ENCODE measurements around the gene RBM5. TPM values are rescaled to one million over a fixed set of nuclear protein-coding genes. Genes with fewer than 3 reads are reported as not detected.
"Not testable (repeated sequence)": the region's sequence is repeated elsewhere in the genome, so short reads cannot be mapped to it uniquely, and the experiment has no call there.

RBM5 gene
- total RNA-seq (2014; rRNA removed; shearing (Covaris generic)) = 35.2 and 81.4 TPM in 2 replicates

DNA sequence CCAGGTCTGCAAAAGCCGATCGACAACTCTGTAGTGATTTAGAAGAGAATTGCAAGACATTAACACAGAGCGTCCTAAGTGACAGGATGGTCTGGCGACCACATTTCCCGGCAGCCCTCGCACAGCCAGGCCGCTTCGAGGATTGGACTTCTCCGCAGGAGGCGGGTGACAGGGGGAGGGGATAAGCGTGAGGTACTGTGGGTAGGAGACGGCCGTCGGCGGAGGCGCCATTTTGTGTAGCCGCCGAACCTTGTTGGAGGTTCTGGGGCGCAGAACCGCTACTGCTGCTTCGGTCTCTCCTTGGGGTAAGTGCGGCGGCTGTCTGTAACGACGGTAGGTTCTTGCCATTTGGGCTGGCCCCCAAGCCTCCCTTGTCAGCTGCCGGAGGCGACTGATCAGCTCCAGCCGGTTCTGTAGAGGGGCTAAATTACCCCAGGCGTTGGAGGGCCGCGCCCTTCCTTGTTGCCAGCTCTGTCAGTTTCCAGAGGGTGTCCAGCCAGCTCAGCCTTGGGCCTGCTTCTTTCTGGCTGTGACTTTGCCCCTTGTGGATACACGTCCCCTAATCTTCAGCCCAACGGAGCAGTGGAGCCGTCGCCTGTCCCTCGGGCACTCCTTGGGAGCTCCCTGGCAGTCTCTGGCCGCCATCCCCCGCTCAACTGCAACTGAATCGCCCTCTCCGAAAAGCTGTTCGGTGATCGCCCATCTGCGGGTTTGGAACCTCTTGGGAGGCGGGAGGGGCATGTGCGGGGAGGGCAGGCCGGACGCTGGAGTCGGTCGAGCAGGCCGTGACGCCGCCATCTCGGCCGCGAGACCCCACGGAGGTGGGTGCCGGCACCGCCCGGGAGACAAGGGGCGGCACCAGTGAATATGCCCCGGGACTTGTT, at the start of gene RBM5:
Gene RBM5 (plus strand): TSS at position 195 of the 884 bp plus-strand sequence. CDS start 1,516 bp downstream, outside the sequence.
- DNase-seq (ENCODE audit: low spot score) = peak; percentile 83

DNA sequence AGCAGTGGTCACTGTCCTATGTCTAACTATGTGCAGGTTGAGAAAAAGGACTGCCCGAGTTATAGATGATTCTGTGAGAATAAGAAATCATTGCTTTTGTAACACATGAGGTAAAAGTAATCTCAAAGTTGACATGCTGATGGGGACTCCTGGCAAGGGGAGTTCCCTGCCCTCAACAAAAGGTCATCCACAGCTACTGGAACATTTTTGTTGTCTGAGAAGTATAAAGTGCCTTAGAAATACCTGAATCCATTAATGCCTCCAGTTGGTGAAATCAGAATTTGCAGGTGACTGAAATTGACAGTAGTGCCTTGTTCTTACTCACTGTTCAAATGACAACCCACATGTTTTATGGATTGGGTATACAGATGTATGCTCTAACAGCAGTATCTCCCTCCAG, 43.7 kb upstream of the RBM5 start:
- DNase-seq (ENCODE audit: low spot score) = no peak

DNA sequence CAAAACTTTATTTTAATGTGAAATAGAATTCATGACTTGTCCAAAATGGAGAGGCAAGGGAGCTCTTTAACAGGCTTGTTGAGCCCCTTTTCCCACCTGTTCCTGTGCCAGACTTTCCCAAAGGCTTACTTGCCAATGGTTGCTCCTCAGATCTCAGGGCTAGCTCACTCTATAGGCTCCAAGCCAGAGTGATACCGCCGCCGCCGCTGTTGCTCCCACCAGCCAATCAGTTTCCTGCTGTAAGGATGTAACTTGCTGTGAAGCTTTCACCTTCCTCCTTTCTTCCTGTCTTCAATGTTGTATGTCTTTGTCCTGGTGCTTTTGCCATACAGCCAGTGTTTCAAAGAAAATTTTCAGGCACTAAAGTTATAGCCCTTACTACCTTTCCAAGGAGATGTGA, 41.3 kb upstream of the RBM5 start:
- no peak for DNase-seq (ENCODE audit: low spot score)

DNA sequence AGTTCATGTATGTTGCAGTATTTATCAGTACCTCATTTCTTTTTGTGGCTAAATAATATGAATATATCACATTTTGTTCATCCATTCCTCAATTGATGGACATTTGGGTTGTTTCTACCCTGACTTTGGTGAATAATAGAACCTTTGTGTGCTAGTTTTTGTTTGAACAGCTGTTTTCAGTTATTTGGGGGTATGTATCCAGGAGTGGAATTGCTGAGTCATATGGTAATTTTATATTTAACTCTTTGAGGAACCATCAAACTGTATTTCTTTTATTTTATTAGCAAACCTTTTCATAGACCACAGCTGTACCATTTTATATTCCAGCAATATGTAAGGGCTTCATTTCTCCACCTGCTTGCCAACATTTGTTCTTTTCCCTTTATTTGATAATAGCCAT, 38.4 kb upstream of the RBM5 start:
- peak; percentile 11 for DNase-seq (ENCODE audit: low spot score)

DNA sequence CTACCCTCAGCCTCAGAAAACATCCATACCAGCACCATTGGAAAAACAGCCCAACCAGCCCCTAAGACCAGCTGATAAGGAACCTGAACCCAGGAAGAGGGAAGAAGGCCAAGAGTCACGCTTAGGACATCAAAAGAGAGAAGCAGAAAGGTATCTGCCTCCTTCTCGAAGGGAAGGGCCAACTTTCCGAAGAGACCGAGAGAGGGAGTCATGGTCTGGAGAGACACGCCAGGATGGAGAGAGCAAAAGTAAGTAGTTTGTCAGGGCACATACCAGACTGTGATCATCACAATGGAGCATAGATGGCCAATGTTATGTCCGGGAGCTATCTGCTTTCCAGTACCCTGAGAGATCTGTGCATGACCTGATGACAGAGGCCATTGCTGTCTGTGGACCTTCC, 31.0 kb upstream of the RBM5 start:
- no peak for DNase-seq (ENCODE audit: low spot score)

DNA sequence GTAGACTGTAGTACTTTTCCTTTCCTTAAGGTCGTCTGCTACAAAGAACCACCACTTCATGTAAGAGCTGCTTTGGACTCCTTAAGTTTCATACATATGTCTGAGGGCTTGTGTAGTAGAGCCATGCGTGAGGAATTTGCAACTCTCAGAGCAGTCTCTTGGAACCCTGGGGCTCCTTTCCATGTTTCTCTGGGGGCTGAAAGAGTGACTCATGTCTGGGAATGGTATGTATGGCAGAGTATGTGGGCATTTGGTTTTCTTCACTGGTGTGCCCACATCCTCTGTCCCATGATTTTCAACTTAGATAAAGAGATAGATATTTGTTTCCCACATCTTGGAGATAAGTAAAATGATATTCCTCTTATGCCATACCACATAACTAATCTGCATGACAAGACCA, 20.6 kb upstream of the RBM5 start:
- DNase-seq (ENCODE audit: low spot score) = no peak

DNA sequence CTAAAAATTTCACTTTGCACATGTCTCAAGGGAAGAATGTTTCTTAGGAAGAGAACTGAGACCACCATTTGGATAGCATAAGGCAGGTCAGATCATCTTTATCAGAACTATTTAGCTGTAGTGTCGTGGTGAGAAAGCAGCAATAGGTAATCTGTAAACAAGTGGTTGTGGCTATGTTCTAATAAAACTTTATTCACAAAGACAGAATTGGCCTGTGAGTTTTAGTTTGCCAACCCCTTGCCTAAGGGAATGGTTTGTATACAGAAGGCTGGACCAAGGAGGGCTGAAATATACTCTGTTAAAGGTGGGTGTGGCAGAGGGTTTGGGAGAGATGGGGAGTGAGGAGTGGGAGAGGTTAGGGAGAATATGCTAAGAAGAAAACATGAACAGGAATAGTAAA, 10.6 kb upstream of the RBM5 start:
- DNase-seq (ENCODE audit: low spot score) = no peak

DNA sequence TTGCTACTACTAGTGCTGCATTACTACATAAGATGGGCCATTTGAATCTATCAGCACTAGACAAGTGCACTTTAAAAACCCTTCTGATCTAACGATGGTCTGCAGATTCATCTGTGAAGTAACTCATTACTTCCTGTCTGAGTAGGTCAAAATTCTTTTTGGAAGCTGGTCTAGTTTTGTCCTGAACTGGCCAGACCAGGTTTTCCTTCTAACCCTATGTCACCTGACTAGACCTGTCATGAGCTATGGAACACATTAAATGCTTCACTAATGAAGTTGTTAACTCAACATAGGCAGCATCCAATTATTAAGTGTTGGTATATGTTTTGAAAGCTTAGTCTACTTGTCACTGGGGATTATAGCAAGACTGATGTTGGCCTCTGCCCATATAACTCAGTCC, 10.1 kb upstream of the RBM5 start:
- no peak for DNase-seq (ENCODE audit: low spot score)

DNA sequence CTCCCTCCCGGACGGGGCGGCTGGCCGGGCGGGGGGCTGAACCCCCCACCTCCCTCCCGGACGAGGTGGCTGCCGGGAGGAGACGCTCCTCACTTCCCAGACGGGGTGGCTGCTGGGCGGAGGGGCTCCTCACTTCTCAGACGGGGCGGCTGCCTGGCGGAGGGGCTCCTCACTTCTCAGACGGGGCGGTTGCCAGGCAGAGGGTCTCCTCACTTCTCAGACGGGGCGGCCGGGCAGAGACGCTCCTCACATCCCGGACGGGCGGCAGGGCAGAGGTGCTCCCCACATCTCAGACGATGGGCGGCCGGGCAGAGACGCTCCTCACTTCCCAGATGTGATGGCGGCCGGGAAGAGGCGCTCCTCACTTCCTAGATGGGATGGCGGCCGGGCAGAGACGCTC, 3.8 kb upstream of the RBM5 start:
- DNase-seq (ENCODE audit: low spot score) = not testable (repeated sequence)

DNA sequence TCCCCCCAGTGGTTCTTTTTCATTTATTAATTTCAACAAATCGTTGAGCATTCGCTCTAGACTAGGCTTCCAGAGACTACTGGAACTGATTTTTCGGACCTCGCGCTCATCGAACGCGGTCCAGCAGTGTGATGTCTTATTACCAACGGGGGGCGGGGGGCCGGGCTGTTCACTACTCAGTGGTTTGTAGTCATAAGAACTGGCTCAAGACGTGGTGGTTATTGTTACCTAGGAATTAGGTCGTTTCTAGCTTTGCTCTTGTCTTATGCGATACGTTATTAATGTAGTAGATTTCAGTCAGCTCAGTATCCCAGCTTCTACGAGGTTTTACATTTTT, 858 bp downstream of the RBM5 start:
- DNase-seq (ENCODE audit: low spot score) = no peak

DNA sequence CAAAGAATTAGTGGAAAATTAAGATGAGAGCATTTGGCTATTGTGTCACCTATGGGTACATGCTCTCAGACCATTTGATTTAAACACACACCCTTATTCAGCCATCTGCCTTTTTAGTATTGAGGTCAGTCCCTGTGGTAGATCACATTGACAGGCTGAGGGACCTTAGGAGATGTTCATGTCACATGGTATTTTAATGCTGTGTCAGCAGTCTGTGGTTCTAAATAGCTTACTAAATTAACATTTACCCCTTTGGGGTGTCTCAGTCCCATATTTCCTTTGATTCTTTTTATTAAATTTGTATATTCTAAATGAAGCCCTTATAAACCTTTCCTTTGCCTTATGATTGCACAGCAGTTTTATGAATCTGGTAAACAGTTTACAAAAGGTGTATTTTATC, 2.3 kb downstream of the RBM5 start:
- no peak for DNase-seq (ENCODE audit: low spot score)

DNA sequence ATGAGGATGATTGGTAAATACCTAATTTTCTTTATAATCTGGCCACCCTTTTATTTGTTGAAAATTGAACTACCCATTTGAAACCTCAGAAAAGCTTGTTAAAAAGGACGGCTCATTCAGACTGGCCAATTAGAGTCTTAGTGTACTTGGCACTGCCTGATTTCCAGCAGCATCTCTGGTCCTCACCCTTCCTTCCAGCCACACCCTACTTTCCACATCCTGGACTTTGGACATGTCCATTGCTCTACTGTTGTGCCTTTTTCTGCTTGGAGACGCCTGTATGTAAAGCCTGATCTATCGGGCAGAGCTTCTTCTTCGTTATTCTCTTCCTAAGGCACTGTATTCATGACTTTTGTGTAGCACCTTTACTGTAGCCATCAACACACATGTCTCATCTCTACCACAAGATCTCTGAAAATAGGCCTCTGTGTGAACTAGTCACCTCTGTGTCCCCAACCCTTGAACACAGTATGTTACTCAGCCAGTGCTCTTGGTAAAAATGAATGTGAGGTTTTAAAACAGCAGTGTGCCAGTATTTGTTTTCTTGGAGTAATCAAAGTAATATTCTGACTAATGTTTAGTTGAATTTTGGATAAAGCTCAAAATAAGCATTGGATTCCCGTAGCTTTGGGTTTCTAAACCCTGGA, 6.8 kb downstream of the RBM5 start:
- DNase-seq (ENCODE audit: low spot score) = no peak

DNA sequence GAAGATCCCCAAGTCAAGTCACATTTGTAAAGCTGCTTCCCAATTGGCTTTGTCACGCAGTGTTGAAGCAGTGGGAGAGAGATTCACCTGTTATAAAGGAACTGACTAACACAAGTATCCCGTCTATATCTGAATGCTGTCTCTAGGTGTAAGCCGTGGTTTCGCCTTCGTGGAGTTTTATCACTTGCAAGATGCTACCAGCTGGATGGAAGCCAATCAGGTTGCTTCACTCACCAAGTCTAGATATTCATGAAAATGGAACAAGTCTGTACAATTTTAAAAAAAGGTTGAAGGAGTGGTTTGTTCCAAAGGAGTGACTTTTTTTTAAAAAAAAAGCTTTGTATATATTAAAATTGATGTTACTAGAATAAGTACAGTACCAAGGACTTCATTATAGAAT, 11.7 kb downstream of the RBM5 start:
- DNase-seq (ENCODE audit: low spot score) = no peak

DNA sequence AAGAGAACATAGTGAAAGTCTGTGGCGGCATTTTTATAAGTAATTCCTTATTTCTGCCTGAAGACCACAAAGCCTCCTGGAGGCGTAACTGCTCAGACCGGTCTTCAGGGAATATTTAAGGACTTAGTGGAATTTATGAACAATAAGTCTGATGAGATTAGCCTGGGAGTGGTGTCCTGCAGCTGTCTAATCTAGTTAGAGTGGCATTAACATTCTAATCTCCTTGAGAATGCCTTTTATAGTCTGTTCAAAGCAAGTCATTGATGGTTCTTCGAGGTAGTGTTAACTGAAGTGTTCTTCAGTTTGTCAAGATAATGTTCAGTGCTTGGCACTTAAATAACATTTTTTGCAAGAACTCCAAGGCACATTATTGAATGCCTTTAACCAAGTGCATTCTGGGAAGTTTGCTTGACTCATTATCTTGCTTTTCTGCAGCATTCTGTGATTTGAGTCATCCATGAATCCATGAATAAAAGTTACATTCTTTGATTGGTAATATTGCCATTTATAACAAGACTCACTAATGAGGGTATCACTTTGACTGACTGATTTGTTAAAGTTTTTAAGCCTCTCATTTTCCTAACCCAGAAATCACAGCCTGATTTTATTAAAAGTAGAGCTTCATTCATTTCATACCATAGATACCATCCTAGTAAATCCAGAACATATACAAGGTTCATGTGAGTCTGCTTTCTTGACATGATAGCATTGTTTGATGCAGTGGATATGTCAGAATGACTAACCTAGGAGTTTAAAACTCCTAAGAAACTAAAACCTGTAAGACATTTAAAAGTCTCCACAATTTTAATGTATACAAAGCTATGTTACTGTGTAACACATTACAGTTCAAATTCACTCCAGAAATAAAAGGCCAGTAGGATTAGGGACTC, 12.5 kb downstream of the RBM5 start:
- no peak for DNase-seq (ENCODE audit: low spot score)

DNA sequence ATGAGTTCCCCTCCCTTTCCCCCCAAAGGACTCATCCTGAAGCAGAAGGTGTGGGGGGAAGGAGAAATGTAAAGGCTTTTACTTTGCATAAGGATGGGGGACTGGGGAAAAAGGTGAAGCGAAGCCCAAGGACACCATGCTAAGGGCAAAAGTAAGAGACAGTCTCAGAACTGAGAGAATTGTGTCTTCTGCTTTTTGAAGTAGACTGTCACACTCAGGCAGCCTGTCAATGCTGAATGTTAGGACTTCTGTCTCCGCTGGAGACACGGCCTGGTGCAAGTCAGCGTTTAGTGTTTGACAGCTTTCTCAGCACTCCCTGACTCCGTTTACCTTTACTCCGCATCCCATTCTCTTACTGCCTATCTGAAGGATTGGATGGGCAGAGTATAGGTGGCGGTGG, 13.8 kb downstream of the RBM5 start:
- DNase-seq (ENCODE audit: low spot score) = no peak

DNA sequence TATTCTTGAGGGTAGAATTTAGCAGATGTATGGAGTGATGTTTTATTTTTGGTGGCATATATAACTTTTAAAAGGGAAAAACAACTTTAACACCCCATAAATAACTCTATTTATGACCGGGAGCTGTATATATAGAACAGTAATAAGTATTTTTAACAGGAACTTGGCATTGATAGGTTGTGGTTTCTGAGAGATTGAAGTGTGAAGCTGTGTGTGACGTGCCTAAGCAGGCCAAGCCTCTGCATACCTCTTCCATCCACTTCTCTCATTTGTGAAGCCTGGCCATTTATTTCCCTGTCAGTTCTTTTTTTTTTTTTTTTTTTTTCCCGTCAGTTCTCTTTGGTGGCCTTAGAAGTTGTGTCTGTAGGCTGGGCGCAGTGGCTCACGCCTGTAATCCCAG, 23.0 kb downstream of the RBM5 start:
- no peak for DNase-seq (ENCODE audit: low spot score)

DNA sequence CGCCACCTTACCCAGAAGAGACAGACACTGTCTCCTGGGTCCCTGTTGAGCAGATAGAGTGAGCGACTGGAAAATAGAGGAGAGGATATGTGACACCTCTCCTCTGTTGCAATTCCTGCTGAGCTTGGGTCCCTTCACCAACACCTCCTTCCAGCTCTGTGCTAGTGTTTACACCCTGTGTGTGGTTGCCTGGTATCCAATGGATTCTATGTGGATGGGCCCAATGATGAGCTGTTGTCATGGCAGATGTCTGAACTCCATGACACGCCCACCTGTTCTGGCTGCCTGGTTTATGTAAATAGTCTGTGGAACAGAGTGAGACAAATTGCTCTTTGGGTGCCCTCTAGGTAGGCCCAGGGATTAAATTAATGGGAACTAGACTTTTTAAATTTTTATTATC, 23.7 kb downstream of the RBM5 start:
- DNase-seq (ENCODE audit: low spot score) = no peak

DNA sequence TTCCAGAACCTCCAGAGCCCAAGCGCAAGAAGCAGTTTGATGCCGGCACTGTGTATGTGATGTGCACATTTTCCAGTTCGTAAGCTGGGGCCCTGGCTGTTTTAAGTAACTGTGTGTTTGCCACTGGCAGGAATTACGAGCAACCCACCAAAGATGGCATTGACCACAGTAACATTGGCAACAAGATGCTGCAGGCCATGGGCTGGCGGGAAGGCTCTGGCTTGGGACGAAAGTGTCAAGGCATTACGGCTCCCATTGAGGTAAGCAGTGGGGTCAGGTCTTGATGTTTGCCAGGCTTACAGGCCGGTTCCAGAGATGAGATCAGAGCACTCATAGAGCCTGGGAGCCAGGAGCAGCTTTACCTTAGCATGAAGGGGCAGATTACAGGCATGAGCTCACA, 28.4 kb downstream of the RBM5 start:
- DNase-seq (ENCODE audit: low spot score) = no peak

DNA sequence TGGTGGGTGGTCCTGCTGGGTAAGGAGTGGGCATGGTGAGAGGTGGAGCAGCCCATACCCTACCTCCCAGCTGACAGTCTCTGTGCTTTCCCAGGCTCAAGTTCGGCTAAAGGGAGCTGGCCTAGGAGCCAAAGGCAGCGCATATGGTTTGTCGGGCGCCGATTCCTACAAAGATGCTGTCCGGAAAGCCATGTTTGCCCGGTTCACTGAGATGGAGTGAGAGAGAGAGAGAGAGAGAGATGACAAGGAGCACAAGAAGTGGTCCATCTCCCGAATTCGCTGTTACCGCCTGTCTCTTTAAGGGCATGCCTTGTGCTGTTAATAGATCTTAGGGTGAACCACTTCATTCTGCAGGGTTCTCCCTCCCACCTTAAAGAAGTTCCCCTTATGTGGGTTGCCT, 29.5 kb downstream of the RBM5 start:
- no peak for DNase-seq (ENCODE audit: low spot score)

DNA sequence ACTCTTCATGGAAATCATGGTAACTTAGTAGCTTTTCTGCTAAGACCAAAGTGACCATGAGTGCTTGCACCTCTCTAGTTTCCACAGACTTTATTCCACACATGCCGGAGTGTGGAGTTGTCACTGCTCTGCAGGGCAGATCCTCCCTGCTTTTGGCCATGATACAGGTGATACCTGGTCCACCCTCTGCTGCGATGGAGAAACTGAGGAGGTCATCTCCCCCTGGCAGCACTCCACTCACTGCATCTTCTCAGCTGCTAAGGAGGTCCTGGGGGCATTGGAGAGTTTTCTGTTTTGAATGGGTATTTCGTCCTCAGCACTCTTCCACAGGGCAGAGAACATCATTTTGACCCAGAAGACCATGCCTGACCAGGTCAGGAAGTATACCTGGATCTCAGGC, 31.1 kb downstream of the RBM5 start:
- no peak for DNase-seq (ENCODE audit: low spot score)

DNA sequence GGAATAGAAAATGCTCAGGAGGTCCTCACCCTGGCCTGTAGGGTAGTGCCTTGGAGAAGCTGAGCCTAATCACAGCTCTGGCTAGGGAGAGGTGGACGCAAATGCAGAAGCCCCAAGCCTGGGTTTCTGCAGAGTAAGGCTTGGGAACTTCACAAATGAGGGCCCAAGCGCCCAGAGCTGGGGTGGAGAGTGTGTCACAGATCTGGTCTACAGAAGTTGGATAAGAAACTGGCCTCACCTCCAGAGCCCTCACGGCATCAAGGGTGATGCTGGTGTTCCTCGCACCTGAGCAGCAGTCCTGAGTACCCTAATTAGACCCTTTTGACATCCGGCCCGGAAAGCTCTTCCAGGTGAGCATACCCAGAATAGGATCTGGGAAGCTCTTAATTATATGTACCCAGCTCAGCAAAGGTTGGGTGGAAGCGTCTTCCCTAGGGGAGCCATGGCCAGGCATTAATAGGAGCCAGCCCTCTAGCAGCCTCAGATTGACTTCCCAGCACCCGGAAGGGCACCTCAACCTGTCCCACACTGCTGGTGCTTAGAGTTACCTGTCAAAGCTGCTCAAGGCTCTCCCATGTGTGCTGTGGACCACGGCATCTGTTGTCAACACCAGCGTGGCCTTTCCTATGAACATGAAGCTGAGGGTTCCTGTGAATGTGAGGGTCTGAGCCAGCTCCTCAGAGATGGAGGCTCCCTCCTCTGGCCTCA, 31.8 kb downstream of the RBM5 start:
- no peak for DNase-seq (ENCODE audit: low spot score)

Data from H4 (cell line).